GM19467 (cell line): ENCODE data around the gene CD300LB.
"Not testable (repeated sequence)": the region's sequence is repeated elsewhere in the genome, so short reads cannot be mapped to it uniquely, and the experiment has no call there.

Experiments used
- ATAC-seq: cut with Tn5 transposase; IDR thresholded peaks from one replicate; pipeline ENCODE4 v1.9.1; 2021; ENCODE audit warnings: mild to moderate bottlenecking, moderate library complexity; ENCODE audit not compliant: unreplicated experiment

The CD300LB gene

DNA sequence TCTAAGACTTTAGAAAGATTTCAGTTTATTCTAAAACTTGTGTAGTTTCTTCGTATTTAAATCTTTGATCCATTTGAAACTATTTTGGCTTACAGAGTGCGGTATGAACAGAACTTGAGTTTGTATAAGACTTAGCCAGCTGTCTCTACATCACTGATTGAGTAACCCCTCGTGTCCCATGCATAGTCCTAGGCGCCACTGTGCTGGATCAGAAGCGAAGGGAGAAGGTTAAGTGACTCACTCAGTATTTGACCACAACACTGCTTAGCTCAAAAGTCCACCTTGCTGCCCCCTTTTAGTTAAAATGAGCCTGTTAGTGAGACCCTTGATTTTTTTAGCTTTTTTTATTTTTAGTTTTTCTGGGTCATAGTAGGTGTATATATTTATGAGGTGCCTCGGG, 28.4 kb downstream of the CD300LB start:
- ATAC-seq = no peak

GRCh38 chr17:74499992-74500391, 31.3 kb downstream of the CD300LB start:
- ATAC-seq = no peak

DNA sequence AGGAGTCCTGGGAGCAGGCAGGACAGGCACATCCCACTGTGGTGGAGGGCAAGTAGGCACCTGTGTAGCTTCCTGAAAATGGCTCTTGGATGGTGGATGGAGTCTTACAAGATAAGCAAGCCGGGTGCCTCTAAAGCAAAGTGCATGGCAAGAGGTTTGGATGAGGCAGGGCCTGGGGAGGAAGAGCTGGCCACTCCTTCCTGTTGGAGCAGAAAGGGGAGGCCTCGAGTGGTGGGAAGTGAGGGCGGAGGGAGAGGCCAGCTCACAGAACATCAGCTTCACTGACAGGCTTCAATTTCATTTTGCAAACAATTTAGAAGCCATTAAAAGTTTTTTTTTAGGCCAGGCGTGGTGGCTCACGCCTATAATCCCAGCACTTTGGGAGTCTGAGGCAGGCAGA, 33.8 kb downstream of the CD300LB start:
- ATAC-seq = no peak

DNA sequence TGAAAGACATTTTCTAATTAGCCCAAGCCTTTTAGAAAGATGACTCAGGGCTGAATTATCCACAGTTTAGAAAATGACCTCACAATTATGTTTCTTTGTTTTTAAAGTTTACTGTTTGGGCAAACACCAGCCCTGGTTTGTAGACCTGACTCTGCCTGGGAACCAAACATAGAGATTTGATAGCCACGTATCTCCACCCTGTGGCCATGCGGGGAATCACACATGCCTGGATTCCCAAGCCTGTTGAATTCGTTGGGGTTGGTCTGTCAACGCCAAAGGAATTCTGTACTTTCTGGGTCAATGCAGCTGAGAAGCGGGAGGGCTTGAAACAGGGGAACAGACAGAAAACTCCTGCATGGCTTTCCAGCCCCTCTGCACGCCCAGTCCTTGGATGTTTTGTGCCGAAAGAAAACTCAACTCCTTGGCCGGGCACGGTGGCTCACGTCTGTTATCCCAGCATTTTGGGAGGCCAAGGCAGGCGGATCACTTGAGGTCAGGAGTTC, 37.9 kb downstream of the CD300LB start:
- ATAC-seq = no peak

DNA sequence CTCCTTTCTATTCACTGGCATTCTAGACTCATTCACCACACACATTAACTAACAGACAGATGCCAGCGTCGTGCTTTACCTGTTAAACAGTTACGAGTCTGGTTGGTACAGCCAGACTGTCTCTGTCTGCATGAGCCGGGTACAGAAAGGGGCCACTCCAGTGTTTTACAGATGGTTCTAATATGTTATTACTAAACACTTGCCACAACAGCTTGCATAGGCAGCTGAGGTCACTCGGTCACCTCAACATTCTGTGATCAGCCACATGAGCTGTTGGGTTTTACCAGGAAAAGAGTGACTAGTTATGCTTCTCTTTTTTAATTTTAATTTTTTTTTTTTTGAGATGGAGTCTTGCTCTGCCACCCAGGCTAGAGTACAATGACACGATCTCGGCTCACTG, 39.6 kb downstream of the CD300LB start:
- no peak for ATAC-seq

DNA sequence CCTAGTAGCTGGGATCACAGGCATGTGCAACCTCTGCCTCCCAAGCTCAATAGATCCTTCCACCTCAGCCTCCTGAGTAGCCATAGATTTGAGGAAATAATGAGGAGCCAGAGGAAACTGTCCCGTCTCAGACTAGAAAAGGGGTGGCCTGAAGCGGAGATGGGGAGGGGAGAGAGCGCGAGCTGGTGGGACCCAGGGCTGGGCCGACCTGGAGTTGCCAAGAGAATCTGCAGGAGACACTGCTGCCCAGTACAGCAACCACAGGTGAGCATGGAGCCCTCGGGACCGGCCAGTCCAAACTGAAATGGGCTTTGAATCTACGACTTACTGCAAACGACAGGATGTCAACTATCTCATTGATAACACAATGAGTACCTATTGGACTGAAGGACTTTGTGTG, 40.6 kb downstream of the CD300LB start:
- ATAC-seq = no peak

DNA sequence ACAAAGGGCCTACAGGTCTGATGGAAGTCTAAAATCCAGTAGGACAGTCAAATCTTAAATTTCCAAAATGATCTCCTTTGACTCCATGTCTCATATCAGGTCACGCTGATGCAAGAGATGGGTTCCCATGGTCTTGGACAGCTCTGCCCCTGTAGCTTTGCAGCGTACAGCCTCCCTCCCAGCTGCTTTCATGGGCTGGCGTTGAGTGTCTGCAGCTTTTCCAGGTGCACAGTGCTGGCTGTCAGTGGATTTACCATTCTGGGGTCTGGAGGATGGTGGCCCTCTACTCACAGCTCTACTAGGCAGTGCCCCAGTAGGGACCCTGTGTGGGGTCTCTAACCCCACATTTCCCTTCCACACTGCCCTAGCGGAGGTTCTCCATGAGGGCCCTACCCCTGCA, 43.0 kb downstream of the CD300LB start:
- ATAC-seq = not testable (repeated sequence)

DNA sequence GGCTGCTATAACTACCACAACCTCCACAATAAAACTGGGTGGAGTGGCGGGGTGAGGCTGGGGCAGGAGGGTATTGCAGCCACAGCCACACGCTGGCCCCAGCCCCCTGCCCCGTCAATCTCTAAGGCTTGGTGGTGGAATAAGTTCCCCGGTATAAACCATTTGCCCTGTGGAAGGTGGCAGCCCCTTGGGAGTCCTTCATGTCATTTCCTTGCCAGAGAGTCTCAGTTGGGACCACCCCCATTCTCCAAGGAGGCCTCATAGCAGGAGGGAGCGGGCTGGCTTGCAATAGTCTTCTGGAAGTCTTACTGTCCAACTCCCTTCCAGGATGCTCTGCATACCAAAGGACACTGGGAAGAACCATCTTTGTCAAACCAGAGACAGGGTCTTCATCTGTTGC, 45.4 kb downstream of the CD300LB start:
- no peak for ATAC-seq

DNA sequence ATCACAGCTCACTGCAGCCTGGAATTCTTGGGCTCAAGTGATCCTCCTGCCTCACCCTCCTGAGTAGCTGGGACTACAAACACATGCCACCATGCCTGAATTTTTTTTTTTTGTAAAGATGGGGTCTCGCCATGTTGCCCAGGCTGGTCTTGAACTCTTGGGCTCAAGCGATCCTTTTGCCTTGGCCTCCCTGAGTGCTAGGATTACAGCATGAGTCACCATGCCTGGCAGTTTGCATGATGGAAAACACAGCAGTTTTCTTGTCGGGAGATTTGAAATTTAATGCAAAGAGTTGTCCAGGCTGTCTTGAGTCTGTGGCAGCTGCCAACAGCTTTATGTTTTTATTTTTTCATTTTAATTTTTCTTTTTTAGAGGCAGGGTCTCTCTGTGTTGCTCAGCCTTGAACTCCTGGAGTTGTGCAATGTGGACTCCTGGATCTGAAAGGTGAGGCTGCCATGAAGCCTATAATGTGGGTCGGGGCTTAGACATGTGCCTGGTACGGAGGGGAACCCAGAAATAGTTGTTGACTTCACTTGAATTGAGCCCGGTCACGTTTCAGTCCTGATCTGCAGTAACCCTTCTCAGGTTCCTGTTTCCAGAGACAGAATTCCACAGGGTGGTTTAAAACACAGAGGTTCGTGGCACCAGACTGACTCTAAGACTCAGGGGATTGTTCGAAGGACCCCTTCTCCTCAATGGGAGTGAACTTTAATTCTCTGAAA, 46.1 kb downstream of the CD300LB start:
- ATAC-seq = no peak

- no peak for ATAC-seq
These were observed 47.2 kb downstream of the CD300LB start for GRCh38 chr17:74484066-74484465.

- ATAC-seq = no peak
These were observed 49.7 kb downstream of the CD300LB start for GRCh38 chr17:74481621-74482020.

DNA sequence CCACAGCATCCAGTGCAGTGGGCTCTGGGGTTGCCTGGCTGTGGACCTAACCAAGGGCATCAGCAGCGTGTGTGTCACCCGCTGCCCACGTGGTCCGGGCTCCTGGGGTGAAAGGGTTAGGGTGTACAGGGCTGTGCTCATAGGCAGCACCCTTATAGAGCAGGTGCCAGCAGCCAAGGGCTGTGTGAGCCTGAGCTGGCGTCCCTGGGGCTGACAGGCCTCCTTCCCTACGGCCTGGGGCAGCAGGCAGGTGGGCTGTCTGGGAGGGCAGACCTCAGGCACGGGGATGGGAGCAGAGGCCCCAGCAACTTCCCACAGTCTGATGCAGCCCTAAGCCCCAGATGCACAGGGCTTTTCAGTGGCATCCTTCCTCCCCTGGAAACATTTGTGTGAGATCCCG, 51.0 kb downstream of the CD300LB start:
- no peak for ATAC-seq

- ATAC-seq = no peak
These were observed 52.7 kb downstream of the CD300LB start for GRCh38 chr17:74478420-74479100.

DNA sequence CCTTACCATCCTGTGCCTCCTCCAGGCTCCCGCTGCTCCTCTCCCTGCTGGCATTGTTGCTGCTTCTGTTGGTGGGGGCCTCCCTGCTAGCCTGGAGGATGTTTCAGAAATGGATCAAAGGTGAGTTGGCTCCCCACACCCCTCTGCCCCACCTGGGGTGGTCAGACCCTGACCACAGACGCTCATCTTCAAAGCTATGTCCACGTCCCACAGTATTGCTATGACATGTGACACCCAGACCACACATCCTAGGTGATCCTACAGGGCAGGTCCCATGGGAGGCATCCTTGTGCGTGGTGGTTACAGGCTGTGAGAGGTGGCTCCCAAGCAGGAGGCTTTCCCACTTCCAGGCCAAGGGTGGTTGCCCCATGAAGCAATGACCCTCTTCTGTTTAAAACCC, 53.9 kb downstream of the CD300LB start:
- ATAC-seq = no peak

DNA sequence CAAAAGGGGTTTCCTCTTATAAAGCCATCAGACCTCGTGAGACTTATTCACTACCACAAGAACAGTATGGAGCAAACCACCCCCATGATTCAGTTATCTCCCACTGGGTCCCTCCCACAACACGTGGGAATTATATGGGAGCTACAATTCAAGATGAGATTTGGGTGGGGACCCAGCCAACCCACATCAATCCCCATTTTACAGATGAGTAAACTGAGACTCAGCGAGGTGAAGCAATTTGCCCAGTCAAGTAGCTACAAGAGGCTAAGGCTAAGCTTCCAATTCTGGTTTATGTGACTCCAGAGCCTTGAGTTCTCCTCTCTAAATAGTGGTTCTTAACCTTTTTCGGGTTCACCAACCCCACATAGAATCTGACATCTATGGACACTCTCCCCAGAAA, 56.1 kb downstream of the CD300LB start:
- no peak for ATAC-seq

DNA sequence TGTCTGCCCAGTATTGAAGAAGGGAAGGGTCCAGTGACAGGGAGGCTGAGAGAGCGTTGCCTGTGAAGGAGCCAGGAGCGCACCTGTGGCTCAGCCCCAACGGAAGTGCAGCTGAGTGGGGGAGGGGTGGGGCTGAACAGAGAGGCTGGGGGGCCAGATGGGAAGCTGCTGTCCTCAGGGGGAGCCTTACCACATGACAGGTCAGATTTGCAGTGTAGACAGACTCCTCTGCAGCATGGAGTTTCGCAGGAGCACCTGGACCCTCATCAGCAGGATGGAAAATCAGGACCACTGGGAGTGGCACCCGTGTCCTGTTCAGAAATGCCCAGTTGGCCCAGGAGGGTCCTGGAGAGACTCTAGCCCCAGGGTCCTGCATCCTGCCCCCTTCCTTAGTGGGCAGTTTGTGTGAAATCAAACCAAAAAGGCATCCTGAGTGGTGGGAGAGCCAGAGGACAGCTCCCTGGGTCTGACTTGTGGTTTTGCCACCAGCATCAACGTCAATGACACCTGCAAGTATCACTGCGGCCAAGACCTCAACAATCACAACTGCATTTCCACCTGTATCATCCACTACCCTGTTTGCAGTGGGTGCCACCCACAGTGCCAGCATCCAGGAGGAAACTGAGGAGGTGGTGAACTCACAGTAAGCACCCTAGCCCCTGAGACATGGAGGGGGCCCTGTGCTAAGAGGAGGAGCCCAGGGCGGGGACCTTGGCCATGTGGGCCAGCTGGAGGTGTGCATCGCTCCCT, 57.1 kb downstream of the CD300LB start:
- ATAC-seq = no peak

DNA sequence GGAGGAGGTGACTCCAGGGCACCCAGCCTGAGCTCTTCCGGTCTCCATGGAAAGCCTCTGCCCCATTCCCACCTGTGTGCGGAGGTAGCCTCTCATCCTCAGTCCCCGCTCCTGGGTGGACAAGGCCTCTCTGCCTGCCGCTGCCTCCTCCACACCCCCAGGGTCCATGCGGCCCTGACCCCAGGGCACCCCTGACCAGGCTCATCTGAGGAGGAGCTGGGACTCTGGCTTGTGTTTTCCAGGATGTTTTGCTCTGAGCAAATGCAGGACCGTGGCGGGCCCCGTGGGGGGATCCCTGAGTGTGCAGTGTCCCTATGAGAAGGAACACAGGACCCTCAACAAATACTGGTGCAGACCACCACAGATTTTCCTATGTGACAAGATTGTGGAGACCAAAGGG, 58.0 kb downstream of the CD300LB start:
- no peak for ATAC-seq

DNA sequence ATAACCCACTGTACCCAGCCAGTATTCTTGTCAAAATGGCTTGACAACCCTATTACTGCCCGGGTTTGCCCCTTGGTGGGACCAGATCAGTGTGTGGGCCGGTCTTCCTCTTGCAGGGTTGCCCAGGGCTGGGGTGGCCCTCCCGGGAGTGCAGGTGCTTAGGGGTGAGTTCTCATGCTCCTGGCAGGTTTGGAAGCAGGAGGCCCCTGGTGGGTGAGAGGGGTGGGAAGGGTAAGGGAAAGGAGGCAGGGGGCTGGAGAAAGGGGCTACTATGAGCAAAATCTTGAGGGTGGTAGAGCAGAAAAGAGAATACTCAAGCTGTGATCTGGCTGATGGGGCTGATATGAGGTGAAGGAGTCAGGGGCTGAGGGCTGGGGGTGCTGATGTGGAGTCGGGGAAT, 58.4 kb downstream of the CD300LB start:
- ATAC-seq = no peak

GRCh38 chr17:74471341-74471740, 59.9 kb downstream of the CD300LB start:
- no peak for ATAC-seq
